Activated naive CD8-positive, alpha-beta T cell treated with anti-CD3 and anti-CD28 coated beads, Interleukin-2, amount 10 ng/mL, durations not matched to agents 7 days and 5 days (primary cell): ENCODE results near the gene PTK6. TPM values are rescaled to one million over a fixed set of nuclear protein-coding genes. Genes with fewer than 3 reads are reported as not detected.

ENCODE experiments used
- ATAC-seq: fragments of 150-1000 bp; cut with Tn5 transposase; one replicate; pipeline ENCODE4 v1.10.0; 2021; ENCODE audit warnings: low read depth, moderate library complexity
- POLR2A ChIA-PET: fragments of 350-600 bp; sonication (Branson Sonifier 250); formaldehyde crosslinking; loops from one replicate; lab custom pipeline; 2021; ENCODE audit warnings: antibody characterized with exemption; lab: Charles Lee
- DNase-seq: peaks from one replicate; pipeline ENCODE4 v3.0.0; 2021
- H3K27ac Mint-ChIP-seq: one replicate; pipeline ENCODE4 v1.8.0; 2022; ENCODE audit warnings: mild to moderate bottlenecking, mixed read lengths
- H3K27me3 Mint-ChIP-seq: one replicate; pipeline ENCODE4 v1.8.0; 2022; ENCODE audit warnings: mild to moderate bottlenecking, moderate library complexity, mixed read lengths
- H3K36me3 Mint-ChIP-seq: one replicate; pipeline ENCODE4 v1.8.0; 2021; ENCODE audit warnings: mild to moderate bottlenecking, mixed read lengths
- H3K4me1 Mint-ChIP-seq: one replicate; pipeline ENCODE4 v1.8.0; 2021; ENCODE audit warnings: mixed read lengths
- H3K4me3 Mint-ChIP-seq: one replicate; pipeline ENCODE4 v1.8.0; 2022; ENCODE audit warnings: mild to moderate bottlenecking, moderate library complexity, mixed read lengths
- H3K9me3 Mint-ChIP-seq: one replicate; pipeline ENCODE4 v1.8.0; 2021; ENCODE audit warnings: mixed read lengths
- total RNA-seq, 2 experiments: library from RNA; stranded (reverse); gene quantifications; one replicate each; pipeline ENCODE4 v1.2.3, GENCODE V29; 2021

Gene PTK6
- total RNA-seq, 2 experiments from 2014 or later = 0.11 to 0.31 TPM

- no peak overlapping the region for H3K4me3 Mint-ChIP-seq
- H3K27me3 Mint-ChIP-seq = no peaks in the 10 kb centered on the region
- no peak overlapping the region for H3K27ac Mint-ChIP-seq
- POLR2A ChIA-PET = interaction anchor here (2.4 kb wide), 1 partner anchor 11 kb away, joined by 9 read pairs; no protein-coding TSS in a partner anchor
- DNase-seq = no peak
- H3K4me1 Mint-ChIP-seq = no peaks in the 10 kb centered on the region
- ATAC-seq = no peak
- H3K36me3 Mint-ChIP-seq = no peaks in the 10 kb centered on the region
- no peaks in the 10 kb centered on the region for H3K9me3 Mint-ChIP-seq
Observed at GRCh38 chr20:63532449-63532971, 4.7 kb downstream of the PTK6 start.

- Mint-ChIP-seq H3K4me3 (no peak overlapping the region), H3K4me1 (no peaks in the 10 kb centered on the region), H3K27ac (peak overlapping the region; percentile 66), H3K36me3 (no peaks in the 10 kb centered on the region), H3K27me3 (no peaks in the 10 kb centered on the region), H3K9me3 (no peaks in the 10 kb centered on the region)
- POLR2A ChIA-PET = interaction anchor here (2.4 kb wide), 1 partner anchor 11 kb away, joined by 9 read pairs; no protein-coding TSS in a partner anchor
- ATAC-seq = no peak
- no peak for DNase-seq
Observed at GRCh38 chr20:63531686-63532448, 5.3 kb downstream of the PTK6 start.

- H3K36me3 Mint-ChIP-seq = no peaks in the 10 kb centered on the region
- no peak overlapping the region for H3K4me3 Mint-ChIP-seq
- H3K9me3 Mint-ChIP-seq = no peaks in the 10 kb centered on the region
- POLR2A ChIA-PET = interaction anchor here (2.4 kb wide), 1 partner anchor 10 kb away, joined by 9 read pairs; no protein-coding TSS in a partner anchor
- ATAC-seq (no peak), DNase-seq (no peak)
- no peak overlapping the region for H3K27ac Mint-ChIP-seq
- no peaks in the 10 kb centered on the region for H3K4me1 Mint-ChIP-seq
- H3K27me3 Mint-ChIP-seq = no peaks in the 10 kb centered on the region
Observed at GRCh38 chr20:63530788-63531160, 6.4 kb downstream of the PTK6 start.

GRCh38 chr20:63529861-63530787 lies 7.1 kb downstream of the PTK6 start:
- no peaks in the 10 kb centered on the region for H3K27me3 Mint-ChIP-seq
- H3K36me3 Mint-ChIP-seq = no peaks in the 10 kb centered on the region
- H3K27ac Mint-ChIP-seq = no peak overlapping the region
- ATAC-seq (no peak), DNase-seq (no peak)
- POLR2A ChIA-PET = interaction anchor here (2.2 kb wide), 1 partner anchor 10 kb away, joined by 8 read pairs; the partner anchor contains the start of gene PPDPF
- no peak overlapping the region for H3K4me3 Mint-ChIP-seq
- H3K4me1 Mint-ChIP-seq = no peaks in the 10 kb centered on the region
- no peaks in the 10 kb centered on the region for H3K9me3 Mint-ChIP-seq

- Mint-ChIP-seq H3K27me3 (no peaks in the 10 kb centered on the region), H3K4me1 (peaks cover 2% of the 10 kb centered on the region), H3K27ac (no peak overlapping the region), H3K9me3 (no peaks in the 10 kb centered on the region), H3K36me3 (no peaks in the 10 kb centered on the region), H3K4me3 (no peak overlapping the region)
- ATAC-seq = no peak
- POLR2A ChIA-PET = interaction anchor here (2.2 kb wide), 1 partner anchor 9 kb away, joined by 8 read pairs; the partner anchor contains the start of gene PPDPF
- DNase-seq = no peak
Observed at GRCh38 chr20:63529180-63529860, 7.9 kb downstream of the PTK6 start.

GRCh38 chr20:63527184-63527583 lies 10.0 kb downstream of the PTK6 start:
- Mint-ChIP-seq H3K36me3 (peaks cover 19% of the 10 kb centered on the region), H3K9me3 (peaks cover 6% of the 10 kb centered on the region), H3K4me1 (peaks cover 8% of the 10 kb centered on the region), H3K27ac (no peak overlapping the region), H3K27me3 (no peaks in the 10 kb centered on the region), H3K4me3 (no peak overlapping the region)
- POLR2A ChIA-PET = interaction anchor here (1.1 kb wide), 1 partner anchor 358 kb away, joined by 5 read pairs; no protein-coding TSS in a partner anchor
- ATAC-seq = no peak
- no peak for DNase-seq

GRCh38 chr20:63525971-63526370 lies 11.2 kb downstream of the PTK6 start:
- Mint-ChIP-seq H3K27me3 (no peaks in the 10 kb centered on the region), H3K27ac (no peak overlapping the region), H3K36me3 (peaks cover 22% of the 10 kb centered on the region), H3K4me1 (peaks cover 9% of the 10 kb centered on the region), H3K9me3 (peaks cover 6% of the 10 kb centered on the region), H3K4me3 (no peak overlapping the region)
- ATAC-seq = no peak
- no peak for DNase-seq
- POLR2A ChIA-PET = interaction anchor here (0.7 to 7.3 kb wide), 2 partner anchors 10 to 13 kb away, joined by 4 to 88 read pairs; partner anchors contain the start of gene PTK6

GRCh38 chr20:63525185-63525584 lies 12.0 kb downstream of the PTK6 start:
- peaks cover 6% of the 10 kb centered on the region for H3K9me3 Mint-ChIP-seq
- DNase-seq (no peak), ATAC-seq (no peak)
- H3K27ac Mint-ChIP-seq = no peak overlapping the region
- H3K4me1 Mint-ChIP-seq = peaks cover 9% of the 10 kb centered on the region
- peaks cover 22% of the 10 kb centered on the region for H3K36me3 Mint-ChIP-seq
- no peak overlapping the region for H3K4me3 Mint-ChIP-seq
- POLR2A ChIA-PET = interaction anchor here (0.6 to 7.3 kb wide), 3 partner anchors 11 to 28 kb away, joined by 3 to 88 read pairs (median 4); partner anchors contain the start of gene PTK6
- H3K27me3 Mint-ChIP-seq = no peaks in the 10 kb centered on the region

GRCh38 chr20:63522981-63523611 lies 14.1 kb downstream of the PTK6 start:
- H3K36me3 Mint-ChIP-seq = peaks cover 22% of the 10 kb centered on the region

GRCh38 chr20:63522091-63522868 lies 14.9 kb downstream of the PTK6 start:
- peaks cover 3% of the 10 kb centered on the region for H3K27me3 Mint-ChIP-seq
- peak overlapping the region; percentile 58 for H3K4me3 Mint-ChIP-seq
- H3K4me1 Mint-ChIP-seq = peaks cover 9% of the 10 kb centered on the region
- ATAC-seq (no peak), DNase-seq (no peak)
- POLR2A ChIA-PET = interaction anchor here (1.1 to 7.3 kb wide), 3 partner anchors 14 to 113 kb away, joined by 3 to 88 read pairs (median 4); partner anchors contain the start of gene PTK6
- H3K27ac Mint-ChIP-seq = peak overlapping the region; percentile 52
- peaks cover 22% of the 10 kb centered on the region for H3K36me3 Mint-ChIP-seq
- H3K9me3 Mint-ChIP-seq = peaks cover 6% of the 10 kb centered on the region

More at GRCh38 chr20:63522981-63523611, 14.1 kb downstream of the PTK6 start:
- no peak for DNase-seq
- peaks cover 2% of the 10 kb centered on the region for H3K27me3 Mint-ChIP-seq
- no peak overlapping the region for H3K27ac Mint-ChIP-seq
- H3K4me1 Mint-ChIP-seq = peaks cover 9% of the 10 kb centered on the region
- ATAC-seq = no peak
- H3K9me3 Mint-ChIP-seq = peaks cover 6% of the 10 kb centered on the region
- POLR2A ChIA-PET = interaction anchor here (7.3 kb wide), 1 partner anchor 13 kb away, joined by 88 read pairs; the partner anchor contains the start of gene PTK6
- H3K4me3 Mint-ChIP-seq = no peak overlapping the region

GRCh38 chr20:63521602-63522001 lies 15.6 kb downstream of the PTK6 start:
- POLR2A ChIA-PET = interaction anchor here (0.6 to 7.3 kb wide), 36 partner anchors 8 to 562 kb away, joined by 3 to 88 read pairs (median 4); partner anchors contain the start of genes ARFRP1, DNAJC5, GMEB2 and HELZ2
- H3K27ac Mint-ChIP-seq = peak overlapping the region; percentile 61
- H3K9me3 Mint-ChIP-seq = peaks cover 6% of the 10 kb centered on the region
- H3K4me3 Mint-ChIP-seq = peak overlapping the region; percentile 79
- DNase-seq (no peak), ATAC-seq (no peak)
- H3K27me3 Mint-ChIP-seq = peaks cover 5% of the 10 kb centered on the region
- H3K36me3 Mint-ChIP-seq = peaks cover 22% of the 10 kb centered on the region
- H3K4me1 Mint-ChIP-seq = peaks cover 9% of the 10 kb centered on the region
